K562 treated with DMSO at 1 percent for 24 hours (cell line): ENCODE results near the gene CYB561D2. TPM values are rescaled to one million over a fixed set of nuclear protein-coding genes. Genes with fewer than 3 reads are reported as not detected.

Experiments used
- total RNA-seq: library from RNA; unstranded; fragments of 300-600 nt; gene quantifications from 2 replicates; pipeline ENCODE4 v1.2.3, GENCODE V29; 2022; ENCODE audit warnings: low read depth; ENCODE audit not compliant: insufficient read depth

CYB561D2 gene
- 16.0 and 16.1 TPM in 2 replicates for total RNA-seq

GRCh38 chr3:50350527-50351322 is at the start of gene CYB561D2, which contains the start of gene NPRL2:
TSS of gene CYB561D2 (plus strand) at chr3:50350862. CDS start at chr3:50351434, 572 bp downstream.
TSS of gene NPRL2 (minus strand) at chr3:50350775. CDS start at chr3:50350652, 123 bp downstream.

DNA sequence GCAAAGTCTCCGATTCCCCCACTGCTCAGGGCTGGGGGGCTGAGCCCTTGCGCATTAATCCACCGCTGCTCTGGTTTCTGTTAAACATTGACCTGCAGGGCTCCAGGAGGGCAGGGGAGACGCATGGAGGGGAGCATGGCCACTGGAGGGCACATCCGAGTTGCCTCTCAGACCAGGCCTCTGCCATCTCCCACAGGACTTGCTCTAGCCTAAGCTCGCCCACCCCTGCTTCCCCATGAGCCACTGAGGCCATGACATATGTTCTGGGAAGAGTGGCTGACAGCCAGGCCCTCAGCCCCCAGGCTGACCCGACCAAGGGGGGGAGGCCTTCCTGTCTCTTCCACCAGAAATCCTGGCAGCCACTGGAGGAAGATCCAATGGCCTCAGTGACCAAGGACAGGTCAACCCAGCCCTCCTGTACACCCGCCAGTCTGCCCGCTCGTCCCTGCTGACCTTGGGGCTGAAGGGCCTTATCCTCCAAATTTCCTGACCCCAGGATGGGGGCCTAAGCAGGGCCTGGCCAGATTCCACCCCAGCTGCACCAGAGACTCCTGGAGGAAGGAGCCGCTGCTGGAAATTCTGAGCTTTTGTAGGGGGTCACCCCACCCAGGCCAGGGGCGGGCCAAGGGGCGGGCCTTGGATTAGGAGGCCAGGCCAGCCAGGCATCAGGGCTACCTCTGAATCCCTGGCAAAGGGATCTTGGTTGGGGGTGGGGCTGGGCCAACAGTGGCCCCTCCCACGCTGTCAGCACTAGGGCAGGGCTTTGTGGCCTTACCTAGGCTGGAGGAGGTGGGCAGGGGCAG is 47.4 kb upstream of the CYB561D2 start, which contains the start of gene HYAL1:
TSS of gene HYAL1 (minus strand) at position 562 of the 803 bp plus-strand sequence. CDS start 618 bp downstream, outside the sequence.

DNA sequence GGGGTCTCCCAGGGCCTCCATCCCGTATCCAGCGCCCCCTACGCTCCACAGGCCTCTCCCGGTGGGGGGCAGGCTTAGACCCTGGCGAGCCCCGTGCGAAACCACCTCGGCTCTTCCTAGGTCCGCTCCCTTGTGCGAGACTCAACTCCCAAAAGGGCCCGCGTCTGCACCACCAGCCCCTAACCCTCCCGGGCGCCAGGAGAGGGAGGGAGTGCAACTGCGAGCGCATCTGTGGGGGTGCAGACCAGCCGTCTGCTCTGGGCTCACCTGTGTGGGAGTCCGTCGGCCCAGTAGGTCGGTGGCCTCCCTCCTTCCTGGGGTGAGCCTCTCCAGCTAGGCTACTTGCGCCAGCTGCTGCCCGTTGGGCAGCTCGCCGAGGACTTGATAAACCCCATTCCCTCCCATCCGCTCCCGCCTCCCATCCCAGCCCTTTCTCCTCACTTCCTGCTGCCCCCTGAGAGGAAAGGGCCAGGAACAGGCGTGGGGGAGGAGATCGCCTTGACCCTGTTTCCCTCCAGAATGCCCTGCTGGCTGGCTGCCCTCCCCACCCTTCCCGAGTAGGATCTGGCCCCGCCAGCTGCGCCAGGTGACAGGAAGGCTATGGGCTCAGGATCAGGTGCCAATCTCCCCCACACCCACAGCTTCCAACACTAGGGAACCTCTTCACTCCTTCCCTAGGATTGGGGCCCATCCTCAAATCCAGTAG is 28.1 kb upstream of the CYB561D2 start, which contains the start of gene HYAL2:
TSS of gene HYAL2 (minus strand) at position 360 of the 706 bp plus-strand sequence. CDS start 2,256 bp downstream, outside the sequence.

GRCh38 chr3:50327943-50328691 is 22.5 kb upstream of the CYB561D2 start, which contains the start of gene TUSC2:
TSS of gene TUSC2 (minus strand) at chr3:50328223. CDS start at chr3:50328099, 124 bp downstream.

DNA sequence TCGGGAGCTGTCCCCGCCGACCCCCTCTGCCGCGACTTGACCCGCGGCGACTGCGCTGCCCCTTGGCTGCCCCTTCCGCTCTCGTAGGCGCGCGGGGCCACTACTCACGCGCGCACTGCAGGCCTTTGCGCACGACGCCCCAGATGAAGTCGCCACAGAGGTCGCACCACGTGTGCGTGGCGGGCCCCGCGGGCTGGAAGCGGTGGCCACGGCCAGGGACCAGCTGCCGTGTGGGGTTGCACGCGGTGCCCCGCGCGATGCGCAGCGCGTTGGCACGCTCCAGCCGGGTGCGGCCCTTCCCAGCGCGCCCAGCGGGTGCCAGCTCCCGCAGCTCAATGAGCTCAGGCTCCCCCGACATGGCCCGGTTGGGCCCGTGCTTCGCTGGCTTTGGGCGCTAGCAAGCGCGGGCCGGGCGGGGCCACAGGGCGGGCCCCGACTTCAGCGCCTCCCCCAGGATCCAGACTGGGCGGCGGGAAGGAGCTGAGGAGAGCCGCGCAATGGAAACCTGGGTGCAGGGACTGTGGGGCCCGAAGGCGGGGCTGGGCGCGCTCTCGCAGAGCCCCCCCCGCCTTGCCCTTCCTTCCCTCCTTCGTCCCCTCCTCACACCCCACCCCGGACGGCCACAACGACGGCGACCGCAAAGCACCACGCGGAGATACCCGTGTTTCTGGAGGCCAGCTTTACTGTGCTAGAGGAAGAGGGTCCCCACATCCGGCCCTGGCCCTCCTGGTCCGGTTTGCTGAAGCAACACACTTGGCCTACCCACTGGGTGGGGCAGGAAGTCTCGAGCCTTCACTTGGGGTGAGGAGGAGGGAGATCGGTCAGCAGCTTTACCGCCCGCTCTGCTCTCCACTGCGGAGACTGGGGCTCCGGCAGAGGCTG is 10.0 kb upstream of the CYB561D2 start, which contains the start of gene RASSF1:
TSS of gene RASSF1 (minus strand) at position 389 of the 882 bp plus-strand sequence. CDS start at position 358, 31 bp downstream.

DNA sequence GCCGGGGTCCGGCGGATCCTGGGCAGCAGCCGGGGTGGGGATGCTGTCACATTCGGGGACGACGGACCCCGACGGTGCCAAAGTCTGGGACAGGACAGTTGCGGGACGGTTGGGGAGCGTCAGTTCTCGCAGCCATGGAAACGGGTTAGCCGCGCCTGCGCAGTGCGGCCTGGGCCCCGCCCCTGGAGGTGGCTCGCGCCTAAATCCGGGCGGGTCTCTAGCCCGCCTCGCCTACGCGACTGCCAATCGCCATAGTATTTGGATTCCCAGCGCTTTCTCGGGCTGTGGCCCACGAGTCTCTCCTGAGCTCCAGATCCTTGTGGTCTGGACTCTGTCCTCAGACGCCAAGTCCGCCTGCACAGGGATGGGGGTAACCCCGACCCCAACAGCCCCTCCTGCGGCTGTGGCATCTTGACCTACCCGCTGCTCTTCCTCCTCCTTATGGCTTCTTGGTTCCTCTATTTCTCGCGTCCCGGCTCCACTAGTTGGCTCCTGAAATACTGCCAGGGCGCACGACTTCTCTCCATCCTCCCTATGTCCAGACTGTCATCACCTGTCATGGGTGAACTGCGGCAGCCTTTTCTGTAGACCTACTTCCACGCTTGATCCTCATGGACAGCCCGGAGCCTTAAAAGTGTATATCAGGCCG is 5.0 kb upstream of the CYB561D2 start, which contains the start of gene ZMYND10:
TSS of gene ZMYND10 (minus strand) at position 147 of the 649 bp plus-strand sequence. CDS start 153 bp downstream, outside the sequence.

GRCh38 chr3:50358911-50359759 is 8.5 kb downstream of the CYB561D2 start, which contains the start of gene TMEM115:
TSS of gene TMEM115 (minus strand) at chr3:50359521. CDS start at chr3:50359063, 458 bp downstream.

Other genes with a start within 250 kb of the CYB561D2 start
- gene SEMA3F, start 195.5 kb upstream of the CYB561D2 start, total RNA-seq: 2.6 and 3.8 TPM in 2 replicates
- not detected in 2 replicates for gene GNAT1, start 159.3 kb upstream of the CYB561D2 start, total RNA-seq
- 0.20 and 0.23 TPM in 2 replicates for gene SLC38A3, start 145.6 kb upstream of the CYB561D2 start, total RNA-seq
- gene GNAI2, start 114.7 kb upstream of the CYB561D2 start, total RNA-seq: 117 and 120 TPM in 2 replicates
- 2.9 and 4.0 TPM in 2 replicates for gene SEMA3B, start 81.7 kb upstream of the CYB561D2 start, total RNA-seq
- not detected in 2 replicates for gene LSMEM2, start 71.8 kb upstream of the CYB561D2 start, total RNA-seq
- 28.7 and 39.0 TPM in 2 replicates for gene IFRD2, start 58.4 kb upstream of the CYB561D2 start, total RNA-seq
- 7.0 and 10.0 TPM in 2 replicates for gene HYAL3, start 51.5 kb upstream of the CYB561D2 start, total RNA-seq
- gene NAA80, start 51.5 kb upstream of the CYB561D2 start, total RNA-seq: 7.8 and 8.6 TPM in 2 replicates
- 4.3 and 6.8 TPM in 2 replicates for gene HYAL1, start 47.3 kb upstream of the CYB561D2 start, total RNA-seq
- 21.1 and 27.9 TPM in 2 replicates for gene HYAL2, start 28.1 kb upstream of the CYB561D2 start, total RNA-seq
- gene TUSC2, start 22.6 kb upstream of the CYB561D2 start, total RNA-seq: 46.1 and 70.9 TPM in 2 replicates
- 51.1 and 54.0 TPM in 2 replicates for gene RASSF1, start 10.0 kb upstream of the CYB561D2 start, total RNA-seq
- 0.88 and 1.3 TPM in 2 replicates for gene ZMYND10, start 5.1 kb upstream of the CYB561D2 start, total RNA-seq
- gene NPRL2, start 87 bp upstream of the CYB561D2 start, total RNA-seq: 24.8 and 28.6 TPM in 2 replicates
- gene TMEM115, start 8.7 kb downstream of the CYB561D2 start, total RNA-seq: 46.7 and 47.7 TPM in 2 replicates
- 0.53 and 0.74 TPM in 2 replicates for gene CACNA2D2, start 152.8 kb downstream of the CYB561D2 start, total RNA-seq
- gene C3orf18, start 216.9 kb downstream of the CYB561D2 start, total RNA-seq: 4.1 and 6.8 TPM in 2 replicates
- gene HEMK1, start 218.7 kb downstream of the CYB561D2 start, total RNA-seq: 21.0 and 23.4 TPM in 2 replicates